Heart left ventricle (tissue), 16 donors: ENCODE results near the gene GTF2IRD1. TPM values are rescaled to one million over a fixed set of nuclear protein-coding genes. Genes with fewer than 3 reads are reported as not detected.
A peak's percentile ranks its signal among the peaks of the same experiment; 100 is the strongest.

Experiments used
- ATAC-seq, 4 donors: fragments of 200-7000 bp; cut with Tn5 transposase; one replicate each; pipeline ENCODE4 v1.9.1; 2020 to 2022; ENCODE audit warnings: moderate library complexity in 4 of 4, mild to moderate bottlenecking in 3 of 4, moderate number of reproducible peaks in 1 of 4
- DNase-seq, 5 donors: peaks; one replicate each; pipeline ENCODE4 v3.0.0-alpha.2; 2020
- H3K27ac ChIP-seq, 12 donors: fragments of 200-600 bp; sonication (generic) in 4 of 12; one replicate each; pipeline versions ENCODE4 v1.5.0 to v1.8.0; 2016 to 2022; ENCODE audit warnings: mild to moderate bottlenecking in 2 of 12
- H3K27me3 ChIP-seq, 9 donors: fragments of 200-600 bp; sonication (generic) in 2 of 9; one replicate each; pipeline versions ENCODE4 v1.5.1 to v1.8.0; 2016 to 2022; ENCODE audit warnings: mild to moderate bottlenecking in 3 of 9
- H3K36me3 ChIP-seq, 9 donors: fragments of 200-600 bp; sonication (generic) in 2 of 9; one replicate each; pipeline versions ENCODE4 v1.5.0 to v1.8.0; 2018 to 2022; ENCODE audit warnings: mild to moderate bottlenecking in 2 of 9
- H3K4me1 ChIP-seq, 12 donors: fragments of 200-600 bp; sonication (generic) in 4 of 12; one replicate each; pipeline versions ENCODE4 v1.5.0 to v1.8.0; 2016 to 2022; ENCODE audit warnings: mild to moderate bottlenecking in 3 of 12
- H3K4me3 ChIP-seq, 12 donors: fragments of 200-600 bp; sonication (generic) in 4 of 12; one replicate each; pipeline versions ENCODE4 v1.5.0 to v1.8.0; 2017 to 2022; ENCODE audit warnings: mild to moderate bottlenecking in 9 of 12, moderate library complexity in 4 of 12
- H3K9me3 ChIP-seq, 12 donors: fragments of 200-600 bp; sonication (generic) in 4 of 12; one replicate each; pipeline versions ENCODE4 v1.5.0 to v1.8.0; 2016 to 2022; ENCODE audit warnings: mild to moderate bottlenecking in 1 of 12
- CTCF ChIP-seq, 12 donors: fragments of 200-600 bp; sonication (generic) in 4 of 12; IDR thresholded peaks; one replicate each; pipeline versions ENCODE4 v1.5.0 to v1.8.0; 2018 to 2022; ENCODE audit warnings: antibody characterized with exemption in 12 of 12, mild to moderate bottlenecking in 5 of 12
- POLR2A ChIP-seq, 2 donors: fragments of 450-650 bp; IDR thresholded peaks; one replicate each; pipeline ENCODE4 v1.6.1; 2017; ENCODE audit warnings: antibody characterized with exemption in 2 of 2, mild to moderate bottlenecking in 2 of 2, moderate library complexity in 2 of 2
- WGBS, 4 donors: extraction: QIAGEN DNeasy Blood & Tissue Kit in 2 of 4; methylation state at CpG; one replicate each; pipeline versions ENCODE4 v1.1.5 to v1.1.7; 2013 to 2018; 5-methylcytosine and 5-hydroxymethylcytosine counted together
- intact Hi-C, 10 donors: fragments of 100-400 bp; cut with DNase I; formaldehyde crosslinking; loops; one replicate each; pipeline versions ENCODE4 v1.11.1 to v1.14.2; 2022
- polyA plus RNA-seq, 2 donors: library from polyadenylated mRNA; stranded (reverse); fragments of 200-250 nt; gene quantifications; one replicate each; pipeline ENCODE4 v1.2.3, GENCODE V29; 2013
- total RNA-seq, 9 donors: library from RNA; depleted of rRNA in 2 of 9; stranded (reverse); fragments of >200 nt in 2 of 9; fragmentation: NEBNext Ultra II Directional in 3 of 9; extraction: Animal tissue kit (Norgen Biotek cat#: 25700) in 3 of 9; gene quantifications; one replicate each; pipeline versions ENCODE4 v1.1.0 to v1.2.4, GENCODE V29; 2016 to 2023
- donor health status: ischemic (EF 13 %, LVEDD 7.1; RV severe dilation, severe dysfunction).
- donor health status: healthy with polysubstance abuse.
- donor health status: DM: no; HTN: yes; CAD: no.
- donor health status: DM: no; HTN: no; CAD: no.
- donor health status: ischemic (EF 25% LVEDD 6.9; RV normal size, moderate dysfunction).
- donor health status: ischemic (EF 25% LVEDD 5.7; RV mildly dilated, moderate dysfunction).
- donor health status: healthy.
- donor health status: DM: yes; HTN: yes; CAD: no.
- donor health status: ischemic (EF 35%, LVEDD 5.7; RV mildly dilated, moderate dysfunction).
- donor health status: nonischemic (EF 11% LVEDD 7.7; RV severe dilation, severe dysfunction).
- donor health status: DM: yes; HTN: yes; CAD: no.
- donor health status: PGD.
- donor health status: ischemic (EF 29% LVEDD 5.4; RV normal size, mild dysfunction).
- donor health status: nonischemic (EF 23%, LVEDD 6.1; RV moderate dilation, normal function).

GTF2IRD1 gene
- total and polyA plus RNA-seq, 11 donors = 10.0 to 40.4 (median 15.6) TPM

- 47 to 65% (median 50%) methylated on average over 8 of the region's 8 CpGs for WGBS, 4 donors
- intact Hi-C loops = no loop called here
- Histone ChIP-seq H3K4me1 (peaks cover 0 to 36% (median 13%) of the 10 kb centered on the region in 12 donors), H3K27ac (peak overlapping the region in 1 of 12 donors; percentile 63), H3K36me3 (no peaks in the 10 kb centered on the region), H3K27me3 (no peaks in the 10 kb centered on the region), H3K9me3 (no peaks in the 10 kb centered on the region), H3K4me3 (no peak overlapping the region)
- DNase-seq (peak in 4 of 5 donors; percentile 41 to 75 (median 72)), ATAC-seq (peak in 3 of 4 donors; percentile 57 to 86 (median 65))
- TF ChIP-seq POLR2A (IDR thresholded peaks at IDR 0.05) (no peak), CTCF (IDR thresholded peaks at IDR 0.05) (no peak)
Observed at GRCh38 chr7:74498996-74499834, 45.5 kb downstream of the GTF2IRD1 start.

- no peak for ATAC-seq
Observed at GRCh38 chr7:74499835-74500388, 46.2 kb downstream of the GTF2IRD1 start.

GRCh38 chr7:74501298-74501697 is 47.6 kb downstream of the GTF2IRD1 start:
- ATAC-seq (peak; percentile 49 to 85 (median 72)), DNase-seq (peak; percentile 74 to 82 (median 80))
- peaks cover 0 to 24% (median 7%) of the 10 kb centered on the region in 12 donors for H3K4me1 ChIP-seq
- no peaks in the 10 kb centered on the region for H3K9me3 ChIP-seq
- peak overlapping the region in 4 of 12 donors; percentile 19 to 44 (median 29) for H3K4me3 ChIP-seq
- peak overlapping the region; percentile 27 to 90 (median 70) for H3K27ac ChIP-seq
- no peaks in the 10 kb centered on the region for H3K36me3 ChIP-seq
- intact Hi-C loops = loop anchor here in 3 of 10 donors (5.0 to 10.0 kb wide), 3 partner anchors 36 to 46 kb away; partner anchors contain the start of gene GTF2IRD1 (in 1 of the 3)
- TF ChIP-seq CTCF (IDR thresholded peaks at IDR 0.05) = no peak
- no peak for TF ChIP-seq POLR2A (IDR thresholded peaks at IDR 0.05)
- WGBS, 4 donors = 51 to 57% (median 54%) methylated on average over 10 of the region's 10 CpGs
- no peaks in the 10 kb centered on the region for H3K27me3 ChIP-seq

More at GRCh38 chr7:74499835-74500388, 46.2 kb downstream of the GTF2IRD1 start:
- no peaks in the 10 kb centered on the region for H3K36me3 ChIP-seq
- H3K9me3 ChIP-seq = no peaks in the 10 kb centered on the region
- 70 to 78% (median 75%) methylated on average over 9 of the region's 9 CpGs for WGBS, 4 donors
- peaks cover 0 to 34% (median 13%) of the 10 kb centered on the region in 12 donors for H3K4me1 ChIP-seq
- peak overlapping the region in 1 of 12 donors; percentile 90 for H3K27ac ChIP-seq
- TF ChIP-seq POLR2A (IDR thresholded peaks at IDR 0.05) = no peak
- no peak for TF ChIP-seq CTCF (IDR thresholded peaks at IDR 0.05)
- H3K4me3 ChIP-seq = no peak overlapping the region
- intact Hi-C loops = loop anchor here in 3 of 10 donors (5.0 to 10.0 kb wide), 3 partner anchors 37 to 45 kb away; partner anchors contain the start of gene GTF2IRD1 (in 1 of the 3)
- no peak for DNase-seq
- no peaks in the 10 kb centered on the region for H3K27me3 ChIP-seq
